Medulla oblongata (tissue), 1 donor: Measurements from ENCODE around the gene ZNF345.

ENCODE experiments used
- DNase-seq: peaks from one replicate; pipeline ENCODE4 v3.0.0-alpha.2; 2015; ENCODE audit errors: extremely low spot score

Gene ZNF345

GRCh38 chr19:36850559-36851442 is at the start of gene ZNF345:
Gene ZNF345 (plus strand): TSS chr19:36850876. CDS start chr19:36876831, 25,955 bp downstream.
- peak; percentile 98 for DNase-seq

DNA sequence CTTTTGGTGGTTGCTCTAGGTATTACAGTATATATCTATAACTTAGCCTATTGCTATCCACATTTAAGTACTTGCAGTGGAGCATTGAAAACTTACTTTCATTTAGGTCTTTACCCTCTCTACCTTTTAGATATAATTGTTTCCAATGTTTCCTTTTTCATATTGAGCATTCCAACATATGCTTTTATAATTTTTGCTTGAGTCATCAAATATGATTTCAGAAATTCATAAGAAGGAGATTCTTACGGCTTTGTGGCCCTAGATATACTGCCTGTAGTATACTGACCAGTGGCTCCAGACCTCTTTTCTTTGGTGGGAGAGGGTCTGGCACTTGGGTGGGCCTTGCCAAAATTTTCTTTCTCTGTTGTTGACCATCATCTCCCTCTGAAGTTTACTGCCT is 45.3 kb upstream of the ZNF345 start:
- DNase-seq: no peak

- no peak for DNase-seq
Measured at GRCh38 chr19:36807029-36807428, 43.6 kb upstream of the ZNF345 start.

DNA sequence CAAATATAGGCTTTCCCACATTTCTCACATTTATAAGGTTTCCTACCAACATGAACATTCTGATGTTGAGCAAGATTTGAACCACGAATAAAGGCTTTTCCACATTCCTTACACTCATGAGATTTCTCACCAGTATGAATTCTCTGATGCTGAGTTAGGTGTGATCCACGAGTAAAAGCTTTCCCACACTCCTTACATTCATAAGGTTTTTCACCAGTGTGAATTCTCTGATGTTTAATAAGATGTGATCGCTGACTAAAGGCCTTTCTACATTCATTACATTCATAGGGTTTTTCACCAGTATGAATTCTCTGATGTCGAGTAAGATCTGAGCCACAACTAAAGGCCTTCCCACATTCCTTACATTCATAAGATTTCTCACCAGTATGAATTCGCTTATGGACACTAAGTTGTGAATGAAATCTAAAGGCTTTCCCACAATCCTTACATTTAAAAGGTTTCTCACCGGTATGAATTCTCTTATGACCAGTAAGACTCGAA is 31.5 kb upstream of the ZNF345 start:
- no peak for DNase-seq

GRCh38 chr19:36821758-36822157 is 28.9 kb upstream of the ZNF345 start:
- DNase-seq: no peak

DNA sequence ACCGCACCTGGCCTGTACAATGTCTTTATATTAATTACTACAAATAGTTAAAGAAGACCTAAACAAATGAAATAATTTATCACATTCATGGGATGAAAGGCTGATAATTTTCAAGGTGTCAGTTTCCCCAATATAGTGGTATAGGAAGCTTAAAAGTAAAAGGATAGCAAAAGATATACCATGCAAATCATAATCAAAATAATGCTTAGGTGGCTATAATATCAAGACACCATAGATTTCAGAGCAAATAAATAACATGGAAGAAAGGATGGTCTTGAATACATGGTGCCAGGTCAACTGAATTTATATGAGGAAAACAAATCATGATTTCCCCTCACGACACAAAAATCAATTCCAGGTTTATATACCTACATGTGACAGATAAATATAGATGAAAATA is 17.2 kb upstream of the ZNF345 start:
- DNase-seq: no peak

DNA sequence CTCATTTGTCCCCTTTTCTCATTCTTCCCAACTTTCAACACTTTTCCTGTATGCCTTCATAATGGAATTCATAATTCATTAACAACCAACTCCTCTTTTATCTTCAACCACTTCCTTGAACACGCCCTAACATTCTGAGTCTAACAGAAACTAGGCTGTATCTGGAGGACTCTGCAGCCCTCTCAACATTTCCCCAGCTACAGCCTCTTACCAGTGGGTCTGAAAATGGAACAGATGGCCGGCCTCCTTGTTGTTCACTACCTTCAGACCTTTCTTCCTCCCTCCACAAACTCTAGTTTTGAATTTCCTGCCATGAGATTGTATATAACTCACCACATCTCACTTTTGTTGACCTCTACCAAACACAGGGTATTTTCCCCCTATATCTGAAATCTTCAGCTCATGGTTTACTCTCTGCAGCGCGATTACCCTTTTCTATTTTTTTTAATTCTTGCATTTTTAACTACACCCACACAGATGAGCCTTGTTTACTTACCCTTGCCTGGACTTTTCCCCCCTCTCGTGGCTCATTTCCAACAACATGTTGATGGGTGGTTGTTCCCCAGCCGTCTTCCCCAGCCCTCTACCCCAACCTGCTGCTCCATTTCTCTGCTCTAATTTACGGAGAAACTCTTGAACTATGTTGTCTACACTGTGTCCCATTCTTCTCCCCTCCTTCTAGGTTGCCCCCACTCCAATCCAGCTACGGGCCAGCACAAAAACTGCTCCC is 13.3 kb upstream of the ZNF345 start:
- peak; percentile 6 for DNase-seq

DNA sequence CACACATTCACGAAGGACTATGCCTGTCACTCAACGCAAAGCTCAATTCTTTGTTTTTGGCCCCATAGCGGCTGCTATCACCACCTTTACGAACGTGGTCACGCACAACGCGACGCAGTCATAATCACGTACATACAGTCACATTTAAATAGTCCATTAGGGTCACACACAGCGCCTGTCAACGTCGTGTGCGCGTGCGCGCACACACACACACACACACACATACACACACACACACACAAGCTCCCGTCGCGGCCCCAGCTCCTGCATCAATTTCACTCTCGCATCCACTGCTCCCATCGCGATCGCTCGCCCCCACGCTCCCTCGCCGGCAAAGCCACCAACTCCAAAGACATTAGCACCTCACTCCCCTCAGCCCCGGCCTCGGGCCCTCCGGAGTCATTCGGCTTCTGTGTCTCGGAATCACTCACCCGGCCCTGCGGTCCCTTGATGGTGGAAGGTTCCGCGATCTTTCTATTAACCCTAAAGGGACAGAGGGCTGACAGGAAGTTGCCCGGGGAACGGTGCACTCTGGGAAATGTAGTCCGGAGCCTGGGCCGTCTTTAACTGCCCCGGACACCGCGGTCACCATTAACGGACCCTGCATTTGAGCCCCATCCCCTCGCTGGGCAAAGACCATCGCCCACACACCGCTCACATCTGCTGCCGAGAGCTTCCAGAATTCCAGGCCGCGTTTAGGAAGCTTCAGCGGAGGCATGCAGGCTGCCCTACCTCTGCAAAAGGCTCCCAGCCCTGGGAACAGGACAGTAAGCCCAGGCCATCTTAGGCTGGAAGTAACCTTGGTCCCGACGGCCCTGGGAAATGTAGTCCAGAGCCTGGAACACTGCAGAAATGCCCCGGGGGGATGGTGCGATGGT is 12.5 kb upstream of the ZNF345 start, which contains the start of gene ZNF790:
Gene ZNF790 (minus strand): TSS at position 482 of the 878 bp plus-strand sequence. CDS start 12,768 bp downstream, outside the sequence.
- peak; percentile 94 for DNase-seq

GRCh38 chr19:36838784-36839324 is 11.8 kb upstream of the ZNF345 start:
- no peak for DNase-seq

DNA sequence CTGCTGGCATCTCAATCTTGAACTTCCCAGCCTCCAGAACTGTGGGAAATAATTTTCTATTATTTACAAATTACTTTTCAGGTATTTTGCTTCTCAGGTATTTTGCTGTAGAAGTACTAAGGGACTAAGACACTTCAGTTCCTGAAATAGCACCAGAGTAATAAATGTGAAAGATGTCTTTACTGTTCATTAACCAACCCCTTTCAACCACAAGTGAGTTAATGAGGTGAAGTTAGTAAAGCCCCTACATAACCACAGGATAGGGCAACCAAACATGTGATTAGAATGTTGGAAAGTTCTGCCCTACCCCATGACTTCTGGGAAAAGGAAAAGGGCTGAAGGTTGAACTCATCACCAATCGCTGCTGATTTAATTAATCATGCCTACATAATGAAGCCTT is 2.7 kb upstream of the ZNF345 start:
- DNase-seq: no peak

- peak; percentile 96 for DNase-seq
Measured at GRCh38 chr19:36849701-36850558, 746 bp upstream of the ZNF345 start.

DNA sequence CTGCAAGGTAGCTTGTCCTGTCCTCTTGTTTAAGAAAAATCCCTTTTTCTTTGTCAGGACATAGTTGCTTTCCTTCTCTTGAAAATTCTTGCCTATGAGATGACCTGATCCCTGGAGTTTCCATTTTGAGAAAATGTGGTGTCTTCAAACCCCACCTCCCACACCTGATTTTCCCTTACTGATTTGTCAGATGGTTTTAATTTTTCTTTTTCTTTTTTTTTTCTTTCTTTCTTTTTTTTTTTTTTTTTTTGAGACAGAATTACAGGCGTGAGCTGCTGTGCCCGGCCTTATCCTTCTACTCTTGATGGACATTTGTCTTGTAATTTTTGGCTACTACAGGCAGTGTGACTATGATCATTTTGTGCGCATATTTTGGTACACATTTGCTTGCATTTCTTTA is 1.2 kb downstream of the ZNF345 start:
- DNase-seq: no peak

DNA sequence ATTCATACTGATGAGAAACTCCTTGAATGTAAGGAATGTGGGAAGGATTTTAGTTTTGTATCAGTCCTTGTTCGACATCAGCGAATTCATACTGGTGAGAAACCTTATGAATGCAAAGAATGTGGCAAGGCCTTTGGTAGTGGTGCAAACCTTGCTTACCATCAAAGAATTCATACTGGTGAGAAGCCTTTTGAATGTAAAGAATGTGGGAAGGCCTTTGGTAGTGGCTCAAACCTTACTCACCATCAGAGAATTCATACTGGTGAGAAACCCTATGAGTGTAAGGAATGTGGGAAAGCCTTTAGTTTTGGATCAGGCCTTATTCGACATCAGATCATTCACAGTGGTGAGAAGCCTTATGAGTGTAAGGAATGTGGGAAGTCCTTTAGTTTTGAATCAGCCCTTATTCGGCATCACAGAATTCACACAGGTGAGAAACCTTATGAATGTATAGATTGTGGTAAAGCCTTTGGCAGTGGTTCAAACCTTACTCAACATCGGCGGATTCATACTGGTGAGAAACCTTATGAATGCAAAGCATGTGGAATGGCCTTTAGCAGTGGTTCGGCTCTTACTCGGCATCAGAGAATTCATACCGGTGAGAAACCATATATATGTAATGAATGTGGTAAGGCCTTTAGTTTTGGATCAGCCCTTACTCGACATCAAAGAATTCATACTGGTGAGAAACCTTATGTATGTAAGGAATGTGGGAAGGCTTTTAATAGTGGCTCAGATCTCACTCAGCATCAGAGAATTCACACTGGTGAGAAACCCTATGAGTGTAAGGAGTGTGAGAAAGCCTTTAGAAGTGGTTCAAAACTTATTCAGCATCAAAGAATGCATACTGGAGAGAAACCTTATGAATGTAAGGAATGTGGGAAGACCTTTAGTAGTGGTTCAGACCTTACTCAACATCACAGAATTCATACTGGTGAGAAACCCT is 26.6 kb downstream of the ZNF345 start:
- no peak for DNase-seq

GRCh38 chr19:36891768-36892357 is 41.2 kb downstream of the ZNF345 start:
- DNase-seq: no peak

DNA sequence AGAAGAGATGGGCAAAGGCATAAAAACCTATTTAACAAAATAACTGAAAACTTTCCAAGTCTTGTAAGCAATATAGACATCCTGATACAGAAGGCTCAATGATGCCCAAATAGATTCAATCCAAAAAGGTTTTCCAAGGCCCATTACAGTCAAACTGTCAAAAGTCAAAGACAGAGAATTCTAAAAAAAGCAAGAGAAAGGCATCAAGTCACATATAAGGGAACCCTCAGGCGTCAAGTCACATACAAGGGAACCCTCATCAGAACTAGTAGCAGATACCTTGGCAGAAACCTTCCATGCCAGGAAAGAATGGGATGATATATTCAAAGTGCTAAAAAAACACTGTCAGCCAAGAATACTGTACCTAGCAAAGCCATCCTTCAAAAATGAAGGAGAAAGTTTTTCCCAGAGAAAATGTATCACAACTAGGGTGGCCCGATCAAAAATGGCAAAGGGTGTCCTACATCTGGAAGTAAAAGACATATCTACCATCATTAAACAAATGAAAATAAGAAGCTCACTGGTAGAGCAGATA is 44.2 kb downstream of the ZNF345 start:
- DNase-seq: no peak

DNA sequence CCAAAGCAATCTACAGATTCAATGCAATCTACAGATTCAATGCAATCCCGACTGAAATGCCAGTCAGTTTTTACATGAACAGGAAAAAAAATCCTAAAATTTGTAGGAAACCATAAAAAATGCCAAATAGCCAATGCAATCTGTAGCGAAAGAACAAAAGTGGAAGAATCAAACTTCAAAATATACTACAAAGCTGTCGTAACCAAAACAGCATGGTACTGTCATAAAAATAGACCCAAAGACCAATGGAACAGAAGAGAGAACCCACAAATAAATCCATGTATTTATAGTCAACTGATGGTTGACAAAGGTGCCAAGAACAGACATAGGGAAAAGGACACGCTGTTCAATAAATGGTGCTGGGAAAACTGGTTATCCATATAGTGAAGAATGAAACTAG is 47.7 kb downstream of the ZNF345 start:
- DNase-seq: no peak

GRCh38 chr19:36915992-36916830 is 65.5 kb downstream of the ZNF345 start, which contains the start of the genes ZNF568 and ZNF829:
Gene ZNF568 (plus strand): TSS chr19:36916332. CDS start chr19:36922771, 6,439 bp downstream.
Gene ZNF829 (minus strand): TSS chr19:36916291. CDS start chr19:36915167, 1,124 bp downstream.
- peak; percentile 86 for DNase-seq
